ENCODE results near the gene HMBS.
A peak's percentile ranks its signal among the peaks of the same experiment; 100 is the strongest.

HMBS gene

DNA sequence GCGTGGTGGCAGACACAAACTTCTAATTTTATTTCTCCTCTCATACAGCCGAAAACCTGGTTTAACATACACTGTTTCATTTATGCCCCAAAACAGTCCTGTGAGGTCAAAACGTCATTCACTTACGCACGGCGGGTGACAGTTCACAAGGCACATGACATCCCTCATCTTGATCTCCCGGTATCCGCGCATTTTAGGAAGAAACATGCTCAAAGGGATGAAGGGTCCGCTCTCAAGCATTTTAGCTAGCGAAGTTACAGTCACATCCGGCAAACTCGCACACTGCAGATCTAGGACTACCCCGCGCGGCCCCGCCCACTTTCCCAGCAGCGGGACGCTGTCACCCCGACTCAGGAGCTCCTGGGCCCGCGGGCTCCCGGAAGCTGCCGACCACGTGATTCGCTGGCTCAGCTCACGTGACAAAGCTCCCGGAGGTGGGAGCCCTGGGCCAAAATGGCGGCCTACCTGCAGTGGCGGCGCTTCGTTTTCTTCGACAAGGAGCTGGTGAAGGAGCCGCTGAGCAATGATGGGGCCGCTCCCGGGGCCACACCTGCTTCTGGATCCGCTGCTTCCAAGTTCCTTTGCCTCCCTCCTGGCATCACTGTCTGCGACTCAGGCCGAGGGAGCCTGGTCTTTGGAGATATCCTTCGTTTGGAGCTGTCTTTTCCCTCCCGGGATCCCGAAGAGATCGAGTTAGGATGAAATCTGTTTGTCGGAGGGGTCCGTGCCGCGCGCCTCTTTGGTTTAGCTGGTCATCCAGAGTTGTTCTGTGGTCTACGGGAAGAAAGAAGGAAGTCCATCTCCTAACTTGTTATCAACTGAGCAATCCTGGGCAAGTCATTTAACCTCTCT is 17.1 kb upstream of the HMBS start, which contains the start of gene VPS11:
VPS11 (plus strand) TSS at position 448 of the 852 bp plus-strand sequence; CDS start at position 454, 6 bp downstream.
- DNase-seq (ENCODE audit: low spot score): peak; percentile 96

DNA sequence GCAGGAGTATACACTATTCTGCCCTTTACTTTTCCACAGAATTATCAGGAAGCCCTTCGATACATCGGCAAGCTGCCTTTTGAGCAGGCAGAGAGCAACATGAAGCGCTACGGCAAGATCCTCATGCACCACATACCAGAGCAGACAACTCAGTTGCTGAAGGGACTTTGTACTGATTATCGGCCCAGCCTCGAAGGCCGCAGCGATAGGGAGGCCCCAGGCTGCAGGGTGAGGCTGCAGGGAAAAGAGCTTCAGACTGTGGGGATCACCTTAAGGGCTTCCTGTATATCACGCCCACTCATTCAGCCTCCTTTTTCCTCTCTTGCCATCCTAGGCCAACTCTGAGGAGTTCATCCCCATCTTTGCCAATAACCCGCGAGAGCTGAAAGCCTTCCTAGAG is 6.8 kb upstream of the HMBS start:
- DNase-seq (ENCODE audit: low spot score): no peak

DNA sequence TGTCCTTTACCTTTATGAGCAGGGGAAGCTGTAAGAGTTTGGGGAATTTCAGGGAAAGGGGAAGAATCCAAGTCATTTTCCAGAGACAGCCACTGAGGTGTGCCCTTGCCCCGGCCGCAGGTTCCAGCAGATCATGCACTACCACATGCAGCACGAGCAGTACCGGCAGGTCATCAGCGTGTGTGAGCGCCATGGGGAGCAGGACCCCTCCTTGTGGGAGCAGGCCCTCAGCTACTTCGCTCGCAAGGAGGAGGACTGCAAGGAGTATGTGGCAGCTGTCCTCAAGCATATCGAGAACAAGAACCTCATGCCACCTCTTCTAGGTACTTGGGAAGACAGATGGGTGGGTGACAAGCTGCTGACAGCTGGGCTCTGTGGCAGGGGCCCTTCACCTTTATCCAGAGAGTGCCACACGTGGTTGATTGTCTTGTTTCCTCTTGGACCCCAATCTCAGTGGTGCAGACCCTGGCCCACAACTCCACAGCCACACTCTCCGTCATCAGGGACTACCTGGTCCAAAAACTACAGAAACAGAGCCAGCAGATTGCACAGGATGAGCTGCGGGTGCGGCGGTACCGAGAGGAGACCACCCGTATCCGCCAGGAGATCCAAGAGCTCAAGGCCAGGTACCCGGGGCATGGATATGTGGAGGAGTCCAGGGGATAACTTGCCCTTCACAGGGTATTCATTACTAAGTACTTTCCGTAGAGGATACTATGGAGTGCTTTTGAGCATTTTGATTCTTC is 5.8 kb upstream of the HMBS start:
- DNase-seq (ENCODE audit: low spot score): no peak

DNA sequence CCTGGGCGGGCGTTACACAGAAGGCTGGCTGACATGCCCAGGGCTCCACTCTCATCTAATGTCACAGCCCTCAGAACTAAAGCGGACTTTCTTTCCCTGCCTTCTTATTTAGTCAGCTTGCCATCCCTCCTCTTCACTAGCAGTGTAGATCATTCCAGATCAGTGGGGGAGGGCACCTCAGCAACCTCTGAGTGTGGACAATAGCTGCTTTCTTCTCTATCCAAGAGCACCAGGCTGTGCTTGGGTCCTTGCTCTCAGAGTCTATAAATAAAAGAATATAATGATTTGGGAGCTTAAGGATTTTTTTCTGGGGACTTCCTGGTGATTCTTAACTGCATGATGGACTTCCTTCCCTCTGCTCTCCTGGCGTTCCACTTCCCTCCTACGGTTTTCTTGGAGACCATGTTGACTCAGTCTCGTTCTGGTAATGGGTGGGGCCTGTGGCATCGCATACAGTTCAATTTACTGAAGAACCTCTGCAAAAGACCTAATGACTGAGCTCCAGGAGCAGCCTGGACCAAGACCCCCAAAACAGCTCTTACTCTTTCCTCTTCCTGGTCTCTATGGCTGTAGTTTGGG is 2.9 kb upstream of the HMBS start:
- peak; percentile 80 for DNase-seq (ENCODE audit: low spot score)

DNA sequence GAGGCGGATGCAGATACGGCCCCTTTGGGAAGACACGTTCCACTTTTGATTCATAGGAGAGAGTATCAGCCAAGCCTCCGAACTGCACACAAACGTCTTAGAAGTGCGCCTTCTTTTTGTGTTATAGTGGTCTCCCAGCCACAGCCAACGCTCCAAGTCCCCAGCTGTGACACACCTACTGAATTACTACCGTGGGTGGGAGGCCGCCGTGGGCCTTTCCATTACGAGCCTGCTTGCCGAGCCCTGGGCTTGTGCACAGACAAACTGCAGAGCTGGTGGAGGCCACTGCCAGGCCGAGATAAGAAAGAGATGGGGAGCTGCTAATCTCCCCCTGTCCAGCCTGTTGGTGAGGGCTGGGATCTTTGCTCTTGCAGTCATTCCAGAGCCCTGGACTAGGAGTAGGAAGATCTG is 761 bp downstream of the HMBS start:
- no peak for DNase-seq (ENCODE audit: low spot score)

DNA sequence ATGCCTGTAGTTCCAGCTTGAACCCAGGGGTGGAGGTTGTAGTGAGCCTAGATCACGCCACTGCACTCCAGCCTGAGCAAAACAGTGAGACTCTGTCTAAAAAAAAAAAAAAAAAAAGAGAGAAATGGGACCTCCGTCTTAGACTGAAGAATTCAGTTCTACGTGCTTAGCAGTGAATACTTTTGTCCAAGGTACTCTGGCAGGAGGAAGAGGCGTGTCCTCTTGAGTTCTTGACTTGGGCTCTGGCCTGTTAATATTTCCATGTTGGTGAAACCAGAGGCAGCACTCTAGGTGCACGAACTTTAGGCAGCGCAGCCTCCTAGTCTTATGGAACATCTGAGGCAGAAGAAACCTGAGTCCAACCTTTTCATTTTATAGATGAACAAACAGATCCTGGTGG is 2.4 kb downstream of the HMBS start:
- no peak for DNase-seq (ENCODE audit: low spot score)

DNA sequence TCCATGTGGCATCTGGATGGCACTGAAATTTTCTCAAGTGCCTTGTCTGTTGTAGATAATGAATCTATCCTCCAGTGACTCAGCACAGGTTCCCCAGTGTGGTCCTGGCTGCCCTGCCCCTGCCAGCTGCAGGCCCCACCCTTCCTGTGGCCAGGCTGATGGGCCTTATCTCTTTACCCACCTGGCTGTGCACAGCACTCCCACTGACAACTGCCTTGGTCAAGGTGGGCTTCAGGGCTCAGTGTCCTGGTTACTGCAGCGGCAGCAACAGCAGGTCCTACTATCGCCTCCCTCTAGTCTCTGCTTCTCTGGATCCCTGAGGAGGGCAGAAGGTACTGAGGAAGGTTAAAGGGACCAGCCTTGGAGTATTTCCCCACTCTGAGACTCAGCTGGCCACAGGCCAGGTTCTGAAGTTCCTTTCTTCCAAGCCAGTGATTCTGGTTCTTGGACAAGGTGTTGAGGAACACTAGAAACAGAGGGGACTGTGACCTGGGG is 3.1 kb downstream of the HMBS start:
- no peak for DNase-seq (ENCODE audit: low spot score)

DNA sequence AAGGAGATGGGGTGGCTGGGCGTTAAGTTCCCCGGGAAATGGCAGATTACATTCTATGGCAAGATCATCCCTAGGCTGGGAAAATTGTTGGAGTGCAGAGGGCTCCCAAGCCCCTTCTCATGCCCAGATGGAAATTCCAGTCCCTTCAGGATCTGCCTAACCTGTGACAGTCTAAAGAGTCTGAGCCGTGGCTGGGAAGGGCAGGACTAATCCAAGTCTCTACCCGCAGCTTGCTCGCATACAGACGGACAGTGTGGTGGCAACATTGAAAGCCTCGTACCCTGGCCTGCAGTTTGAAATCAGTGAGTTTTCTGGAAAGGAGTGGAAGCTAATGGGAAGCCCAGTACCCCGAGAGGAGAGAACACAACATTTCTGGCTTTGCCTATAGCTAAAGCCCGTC is 3.7 kb downstream of the HMBS start:
- DNase-seq (ENCODE audit: low spot score): no peak

DNA sequence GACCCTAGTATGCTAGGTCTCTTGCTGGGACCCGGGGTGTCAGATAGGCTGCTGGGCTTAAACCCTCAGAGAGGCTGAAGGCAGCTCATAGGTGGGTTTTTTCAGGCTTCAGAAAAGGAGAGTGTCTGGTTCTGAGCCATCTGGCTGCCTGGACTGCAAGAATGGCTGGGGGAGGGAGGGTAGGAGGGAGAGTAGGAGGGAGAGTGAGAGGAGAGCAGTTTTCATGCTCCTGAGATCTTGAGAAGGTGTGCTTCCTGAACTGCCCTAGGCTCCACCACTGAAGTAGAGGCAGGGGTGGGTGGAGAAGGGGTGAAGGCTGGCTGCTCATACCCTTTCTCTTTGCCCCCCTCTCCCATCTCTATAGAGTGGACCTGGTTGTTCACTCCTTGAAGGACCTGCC is 4.6 kb downstream of the HMBS start:
- no peak for DNase-seq (ENCODE audit: low spot score)

DNA sequence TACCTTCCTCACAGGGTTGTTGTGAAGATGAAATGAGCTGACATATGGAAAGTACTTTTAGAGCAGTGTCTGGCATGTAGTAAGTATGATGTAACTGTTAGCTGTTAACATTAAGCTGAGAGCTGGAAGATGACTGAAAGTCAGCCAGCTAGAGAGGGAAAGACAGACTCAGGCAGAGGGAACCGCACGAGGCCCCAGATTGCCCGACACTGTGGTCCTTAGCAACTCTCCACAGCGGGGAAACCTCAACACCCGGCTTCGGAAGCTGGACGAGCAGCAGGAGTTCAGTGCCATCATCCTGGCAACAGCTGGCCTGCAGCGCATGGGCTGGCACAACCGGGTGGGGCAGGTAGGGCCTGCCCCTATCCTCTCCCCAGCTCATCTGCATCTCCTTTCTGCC is 6.5 kb downstream of the HMBS start:
- DNase-seq (ENCODE audit: low spot score): no peak

DNA sequence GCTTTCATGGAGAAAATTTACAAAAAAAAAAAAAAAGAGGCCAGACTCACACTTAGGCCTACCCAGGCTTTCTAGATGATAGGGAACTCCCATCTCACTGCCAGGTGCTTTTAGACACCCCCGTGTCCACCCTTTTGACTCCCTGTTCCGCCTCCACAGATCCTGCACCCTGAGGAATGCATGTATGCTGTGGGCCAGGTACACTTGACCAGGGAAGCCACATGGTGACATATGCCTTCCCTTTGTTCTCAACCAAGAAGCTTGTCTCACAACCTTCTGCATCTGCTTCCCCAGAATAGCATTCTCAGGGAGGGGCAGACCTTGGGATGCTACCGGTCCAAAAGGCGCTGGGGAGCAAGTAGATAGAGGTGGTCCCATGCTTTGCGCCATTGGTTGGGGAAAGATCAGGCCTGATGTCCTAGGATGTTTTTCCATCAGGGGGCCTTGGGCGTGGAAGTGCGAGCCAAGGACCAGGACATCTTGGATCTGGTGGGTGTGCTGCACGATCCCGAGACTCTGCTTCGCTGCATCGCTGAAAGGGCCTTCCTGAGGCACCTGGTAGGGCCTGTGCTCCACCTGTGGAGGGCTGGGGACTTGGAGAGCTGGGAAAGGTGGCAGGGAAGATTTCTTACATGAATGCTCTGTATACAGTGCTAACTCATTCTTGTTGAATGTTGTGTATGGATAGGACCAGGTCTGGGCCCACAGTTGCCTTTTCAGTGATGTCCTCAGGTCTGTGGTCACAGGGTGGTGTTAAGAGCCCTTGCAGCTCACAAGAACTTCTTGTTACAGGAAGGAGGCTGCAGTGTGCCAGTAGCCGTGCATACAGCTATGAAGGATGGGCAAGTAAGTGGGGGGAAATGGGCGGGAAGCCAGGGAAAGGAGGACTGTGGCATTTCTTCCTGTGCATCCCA is 7.5 kb downstream of the HMBS start:
- DNase-seq (ENCODE audit: low spot score): no peak

DNA sequence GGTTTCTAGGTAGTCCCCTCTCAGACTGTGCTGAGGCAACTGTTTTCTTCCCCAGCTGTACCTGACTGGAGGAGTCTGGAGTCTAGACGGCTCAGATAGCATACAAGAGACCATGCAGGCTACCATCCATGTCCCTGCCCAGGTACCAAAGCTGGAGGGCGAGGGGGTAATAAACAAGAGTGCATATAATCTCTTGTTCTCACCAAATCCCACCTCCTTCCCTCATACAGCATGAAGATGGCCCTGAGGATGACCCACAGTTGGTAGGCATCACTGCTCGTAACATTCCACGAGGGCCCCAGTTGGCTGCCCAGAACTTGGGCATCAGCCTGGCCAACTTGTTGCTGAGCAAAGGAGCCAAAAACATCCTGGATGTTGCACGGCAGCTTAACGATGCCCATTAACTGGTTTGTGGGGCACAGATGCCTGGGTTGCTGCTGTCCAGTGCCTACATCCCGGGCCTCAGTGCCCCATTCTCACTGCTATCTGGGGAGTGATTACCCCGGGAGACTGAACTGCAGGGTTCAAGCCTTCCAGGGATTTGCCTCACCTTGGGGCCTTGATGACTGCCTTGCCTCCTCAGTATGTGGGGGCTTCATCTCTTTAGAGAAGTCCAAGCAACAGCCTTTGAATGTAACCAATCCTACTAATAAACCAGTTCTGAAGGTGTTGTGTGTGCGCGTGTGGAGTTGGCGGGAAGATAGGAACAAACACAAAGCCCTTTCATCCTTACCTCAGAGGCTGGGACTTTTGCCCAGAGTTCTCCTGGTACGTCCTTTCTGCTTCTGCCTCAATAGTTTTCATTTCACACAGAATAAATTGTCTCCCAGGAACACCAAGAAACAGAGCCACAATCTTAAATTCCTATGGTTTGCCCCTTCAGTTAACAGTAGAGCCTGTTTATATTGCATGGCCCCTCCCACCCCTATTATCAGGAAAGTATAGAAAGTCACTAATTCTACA is 8.5 kb downstream of the HMBS start:
- no peak for DNase-seq (ENCODE audit: low spot score)

DNA sequence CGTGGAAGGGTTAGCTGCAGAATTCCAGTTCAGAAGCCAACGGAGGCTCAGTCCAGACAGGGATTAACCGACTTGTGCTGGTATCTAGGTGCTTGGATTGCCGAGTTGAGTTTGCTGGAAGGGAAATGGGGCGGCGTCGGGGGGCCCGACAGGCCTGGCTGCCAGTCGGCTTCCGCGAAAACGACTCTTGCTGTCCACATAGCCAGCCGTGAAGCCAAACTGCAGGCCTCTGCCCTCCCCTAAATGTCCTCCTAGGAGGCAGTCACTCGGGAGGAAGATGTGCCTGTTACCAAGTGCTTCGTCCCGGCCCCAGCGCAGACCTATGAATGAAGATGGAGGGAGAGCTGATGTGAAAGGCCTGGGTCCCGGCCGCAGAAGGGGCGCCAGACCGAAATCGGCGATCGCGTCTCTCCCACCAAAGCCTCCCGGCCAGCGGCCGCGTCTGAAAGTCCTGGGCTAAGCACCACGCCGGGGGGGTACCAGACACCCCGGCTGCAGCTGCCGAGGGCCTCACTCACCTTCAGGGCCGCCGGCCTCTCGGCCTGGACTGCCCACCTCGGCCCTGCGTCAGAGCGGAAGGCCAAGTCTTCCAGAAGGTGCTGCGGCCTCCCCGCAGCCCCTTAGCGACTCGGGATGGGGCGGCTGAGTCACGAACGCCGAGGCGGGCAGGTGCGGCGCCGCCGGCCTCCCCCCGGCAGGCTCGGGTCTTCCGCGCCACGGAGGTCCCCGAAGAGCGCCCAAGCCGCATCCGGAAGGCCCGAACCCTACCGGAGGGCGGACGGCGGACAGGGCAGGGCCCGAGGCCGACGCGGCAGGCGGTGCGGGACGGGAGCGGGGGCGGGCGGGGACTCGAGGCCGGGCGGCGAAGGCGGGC is 9.5 kb downstream of the HMBS start:
- DNase-seq (ENCODE audit: low spot score): no peak

DNA sequence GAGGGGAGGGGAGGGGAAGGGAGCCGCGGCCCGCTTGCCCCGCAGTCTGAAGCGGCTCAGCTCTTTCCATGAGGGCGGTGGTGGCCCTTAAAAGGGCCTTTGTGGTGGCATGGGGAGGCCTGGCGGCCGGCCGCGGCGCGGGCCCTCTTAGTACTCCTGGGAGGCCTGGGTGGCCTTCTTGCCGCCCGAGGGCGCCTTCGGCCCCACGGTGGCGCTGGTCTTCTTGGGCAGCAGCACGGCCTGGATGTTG is 10.1 kb downstream of the HMBS start:
- no peak for DNase-seq (ENCODE audit: low spot score)

DNA sequence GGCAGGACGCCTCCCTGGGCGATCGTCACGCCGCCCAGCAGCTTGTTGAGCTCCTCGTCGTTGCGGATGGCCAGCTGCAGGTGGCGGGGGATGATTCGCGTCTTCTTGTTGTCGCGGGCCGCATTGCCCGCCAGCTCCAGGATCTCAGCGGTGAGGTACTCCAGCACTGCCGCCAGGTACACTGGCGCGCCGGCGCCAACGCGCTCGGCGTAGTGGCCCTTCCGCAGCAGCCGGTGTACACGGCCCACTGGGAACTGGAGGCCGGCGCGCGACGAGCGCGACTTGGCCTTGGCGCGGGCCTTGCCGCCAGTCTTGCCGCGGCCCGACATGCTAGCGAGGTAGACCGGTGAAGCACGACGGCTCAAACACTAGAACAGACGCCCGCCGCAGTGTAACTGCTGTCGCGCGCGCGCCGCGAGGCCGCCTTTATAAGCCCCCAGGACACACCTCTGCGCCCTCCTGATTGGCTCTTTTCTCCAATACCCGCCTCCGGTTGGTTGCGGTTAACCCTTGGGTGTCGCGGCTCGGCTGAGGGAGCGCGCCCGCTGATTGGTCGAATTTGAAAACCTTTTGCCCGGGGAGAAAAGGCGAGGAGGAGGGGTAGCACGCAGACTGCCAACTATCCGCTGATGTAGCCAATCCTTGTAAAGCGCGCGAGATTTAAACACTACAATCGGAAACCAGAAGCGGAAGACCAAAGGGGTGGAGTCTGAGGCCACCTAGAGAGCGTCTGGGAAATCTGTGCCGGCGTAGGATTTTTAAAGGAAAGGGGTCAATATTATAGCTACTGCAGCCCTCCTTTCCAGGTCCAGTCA is 10.6 kb downstream of the HMBS start:
- DNase-seq (ENCODE audit: low spot score): peak; percentile 97

DNA sequence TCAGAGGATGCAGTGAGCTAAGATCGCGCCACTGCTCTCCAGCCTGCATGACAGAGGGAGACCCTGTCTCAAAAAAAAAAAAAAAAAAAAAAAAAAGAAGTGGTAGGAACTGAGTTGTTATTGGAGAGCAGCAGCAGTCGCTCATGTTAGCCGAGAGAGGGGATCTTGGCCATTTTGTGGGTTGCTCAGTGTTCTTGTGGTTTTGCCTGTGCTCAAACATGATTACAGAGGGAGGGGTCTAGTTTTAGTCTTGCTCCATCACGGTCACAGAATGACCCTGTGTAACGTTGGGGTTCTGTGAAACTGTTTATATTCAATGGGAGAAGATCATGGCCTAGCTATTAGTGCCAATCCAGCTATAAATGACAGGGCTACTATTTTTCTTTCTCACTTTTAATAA is 15.0 kb downstream of the HMBS start:
- DNase-seq (ENCODE audit: low spot score): no peak

DNA sequence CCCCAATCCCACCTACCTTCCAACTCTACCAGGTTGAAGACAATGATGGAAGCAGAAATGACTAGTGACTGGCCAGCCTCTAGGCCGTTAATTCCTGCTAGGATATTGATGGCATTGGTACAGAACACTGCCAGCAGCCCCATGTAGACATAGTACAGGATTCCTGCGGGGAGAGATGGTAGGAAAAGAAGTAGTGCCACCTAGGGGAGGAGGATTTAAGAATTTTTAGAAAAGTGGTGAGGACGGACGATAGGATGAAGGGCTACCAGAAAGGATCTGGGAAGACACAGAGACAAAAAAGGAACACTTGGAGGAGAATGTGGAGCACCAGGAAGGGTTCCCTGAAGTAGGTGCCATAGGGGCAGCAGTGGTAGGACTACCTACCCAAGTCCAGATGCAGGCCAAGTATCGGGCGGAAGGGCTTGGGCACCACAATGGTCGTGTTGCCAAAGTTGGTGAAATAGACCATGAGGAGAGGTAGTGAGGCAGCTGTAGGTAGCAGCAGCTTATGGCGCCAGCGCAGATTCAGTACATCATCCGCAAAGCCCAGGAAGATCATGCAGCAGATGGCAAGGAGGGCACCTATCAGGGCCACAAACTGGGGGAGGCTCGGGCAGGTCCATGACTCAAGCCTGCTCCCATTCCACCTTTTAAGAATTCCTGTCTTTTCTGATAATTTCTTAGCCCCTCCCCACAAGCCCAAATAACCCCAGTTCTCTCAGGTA is 15.7 kb downstream of the HMBS start:
- no peak for DNase-seq (ENCODE audit: low spot score)

DNA sequence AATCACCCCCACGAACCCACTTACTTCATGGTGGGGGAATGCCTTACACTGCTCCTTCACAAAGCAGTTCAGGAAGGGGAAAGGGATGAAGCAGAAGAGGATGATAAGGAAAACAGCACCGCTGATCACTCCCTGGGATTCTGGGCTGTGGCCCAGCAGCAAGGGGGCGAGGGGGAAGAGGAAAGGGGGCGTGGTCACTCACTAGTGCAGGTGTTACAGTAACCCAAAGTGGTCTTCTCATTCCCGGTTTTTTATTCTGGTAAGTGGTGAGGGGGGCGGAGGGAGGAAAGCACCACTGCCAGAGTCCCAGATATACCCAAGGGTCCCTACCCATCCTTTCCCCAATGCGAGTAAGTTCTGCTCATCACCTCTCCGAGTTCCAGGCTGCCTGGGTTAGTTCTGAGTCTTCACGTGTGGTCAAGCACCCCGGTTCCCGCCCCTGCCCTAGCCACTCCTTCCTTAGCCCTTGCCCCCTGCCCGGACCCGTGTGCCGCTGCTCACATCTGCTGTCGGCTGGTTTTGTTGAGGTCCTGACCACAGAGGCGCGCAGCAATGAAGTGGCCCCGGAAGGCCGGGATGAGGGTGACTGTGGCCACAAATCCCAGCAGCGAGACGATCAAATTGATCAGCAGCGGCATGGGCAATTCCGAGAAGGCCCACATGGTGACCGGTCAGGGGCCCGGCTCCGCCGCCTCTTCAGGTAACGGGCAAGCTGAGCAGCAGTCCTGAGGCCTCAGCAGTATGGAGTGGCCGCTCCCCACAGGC is 16.5 kb downstream of the HMBS start:
- no peak for DNase-seq (ENCODE audit: low spot score)

Data from COLO829 (cell line).